Endothelial cell of umbilical vein (primary cell): ENCODE results near the gene SEZ6L. TPM values are rescaled to one million over a fixed set of nuclear protein-coding genes. Genes with fewer than 3 reads are reported as not detected.

Source experiments
- BruUV-seq: library from RNA; stranded (reverse); fragments of 400-500 nt; replicated peaks from 2 replicates; lab custom pipeline; 2021; lab: Mats Ljungman, UMichigan
- CTCF ChIA-PET: fragments of 300-600, 350-600 bp; sonication (Branson Sonifier 250); formaldehyde crosslinking; loops from one replicate; lab custom pipeline; 2021; ENCODE audit warnings: antibody characterized with exemption, inconsistent platforms; lab: Charles Lee
- POLR2A ChIA-PET: fragments of 300-600, 350-600 bp; sonication (Branson Sonifier 250); formaldehyde crosslinking; loops from one replicate; lab custom pipeline; 2021; ENCODE audit warnings: antibody characterized with exemption, inconsistent platforms; lab: Charles Lee
- DNase-seq: peaks from one replicate; pipeline ENCODE4 v3.0.0-alpha.2; 2011; ENCODE audit warnings: low read depth, low spot score
- FAIRE-seq: peaks from 2 replicates; lab custom pipeline; 2011; peaks lifted over from hg19 to GRCh38; lab: Jason Lieb, UNC
- H2AFZ ChIP-seq: 2 replicates; pipeline ENCODE4 v1.6.0; 2012; ENCODE audit warnings: low read depth, low read length, control low read depth, inconsistent platforms
- H3K27ac ChIP-seq: 2 replicates; pipeline ENCODE4 v1.5.1; 2011; ENCODE audit warnings: low read depth, mild to moderate bottlenecking, control low read depth, low read length, moderate library complexity; ENCODE audit not compliant: insufficient read depth
- H3K27me3 ChIP-seq, 2 experiments: 2 replicates each; pipeline versions ENCODE4 v1.6.0 to v1.6.1; 2011; ENCODE audit warnings: low read length in 2 of 2, mixed read lengths in 1 of 2; ENCODE audit not compliant: control insufficient read depth in 2 of 2, insufficient read depth in 2 of 2
- H3K36me3 ChIP-seq, 2 experiments: 2 replicates in 1 of 2; 3 replicates in 1 of 2; pipeline ENCODE4 v1.5.1; 2011; ENCODE audit warnings: low read length in 2 of 2, mild to moderate bottlenecking in 1 of 2, moderate library complexity in 1 of 2; ENCODE audit not compliant: control insufficient read depth in 2 of 2, insufficient read depth in 2 of 2; ENCODE audit errors: extremely low read depth in 1 of 2
- H3K4me1 ChIP-seq: 3 replicates; pipeline ENCODE4 v1.5.1; 2011; ENCODE audit warnings: mild to moderate bottlenecking, low read length; ENCODE audit not compliant: control insufficient read depth, insufficient read depth; ENCODE audit errors: extremely low read depth
- H3K4me2 ChIP-seq: 2 replicates; pipeline ENCODE4 v1.6.1; 2011; ENCODE audit warnings: low read length, control low read depth, mixed read lengths; ENCODE audit not compliant: insufficient read depth
- H3K4me3 ChIP-seq, 3 experiments: fragments of 200-600 bp in 1 of 3; sonication (generic), shearing (Covaris generic) in 1 of 3; replicated peaks in 1 of 3; 2 replicates each; pipeline ENCODE4 v1.5.1; 2011 to 2016; ENCODE audit warnings: control low read depth in 3 of 3, low read length in 3 of 3, mild to moderate bottlenecking in 2 of 3, inconsistent platforms in 1 of 3, low read depth in 1 of 3, moderate library complexity in 1 of 3; ENCODE audit not compliant: insufficient read depth in 1 of 3
- H3K79me2 ChIP-seq: 2 replicates; pipeline ENCODE4 v1.6.0; 2012; ENCODE audit warnings: low read length, inconsistent platforms; ENCODE audit not compliant: control insufficient read depth, insufficient read depth
- H3K9ac ChIP-seq: replicated peaks from 2 replicates; pipeline ENCODE3; 2011; ENCODE audit warnings: low read length, control low read depth; ENCODE audit not compliant: insufficient read depth; ENCODE audit errors: extremely low read depth
- H3K9me1 ChIP-seq: replicated peaks from 3 replicates; pipeline ENCODE4 v1.6.0; 2011; ENCODE audit warnings: mild to moderate bottlenecking, low read length; ENCODE audit not compliant: control insufficient read depth, insufficient read depth; ENCODE audit errors: extremely low read depth
- H3K9me3 ChIP-seq: replicated peaks from 2 replicates; pipeline ENCODE4 v1.5.1; 2012; ENCODE audit warnings: low read length, inconsistent platforms; ENCODE audit not compliant: control insufficient read depth, insufficient read depth
- H4K20me1 ChIP-seq: replicated peaks from 2 replicates; pipeline ENCODE3; 2011; ENCODE audit warnings: mild to moderate bottlenecking, low read length; ENCODE audit not compliant: control insufficient read depth, insufficient read depth; ENCODE audit errors: extremely low read depth
- CTCF ChIP-seq, 2 donors: IDR thresholded peaks; 1 replicate in 1 of 2; 2 replicates in 1 of 2; pipeline ENCODE4 v1.5.1; 2011; ENCODE audit warnings: low read length in 2 of 2, mild to moderate bottlenecking in 2 of 2, moderate library complexity in 2 of 2, control low read depth in 1 of 2, inconsistent platforms in 1 of 2, low read depth in 1 of 2; ENCODE audit not compliant: insufficient read depth in 1 of 2; ENCODE audit errors: extremely low read depth in 1 of 2
- EZH2 ChIP-seq: IDR thresholded peaks from 2 replicates; pipeline ENCODE4 v1.6.1; 2012; ENCODE audit warnings: borderline replicate concordance, low read depth, mild to moderate bottlenecking, moderate library complexity, low read length, inconsistent platforms; ENCODE audit not compliant: severe bottlenecking
- FOS ChIP-seq: IDR thresholded peaks from 2 replicates; pipeline ENCODE4 v1.6.1; 2011; ENCODE audit warnings: mild to moderate bottlenecking, low read length, moderate library complexity, borderline replicate concordance; ENCODE audit not compliant: insufficient read depth
- GATA2 ChIP-seq: IDR thresholded peaks from 2 replicates; pipeline ENCODE4 v1.7.0; 2011; ENCODE audit warnings: low read depth, mild to moderate bottlenecking, moderate library complexity, mixed read lengths, low read length; ENCODE audit not compliant: insufficient read length, insufficient read depth
- JUN ChIP-seq: IDR thresholded peaks from 2 replicates; pipeline ENCODE4 v1.6.1; 2011; ENCODE audit warnings: borderline replicate concordance, low read depth; ENCODE audit not compliant: insufficient read length, insufficient read depth
- MYC ChIP-seq: IDR thresholded peaks from one replicate; pipeline ENCODE4 v1.6.1; 2011; ENCODE audit warnings: mild to moderate bottlenecking, low read depth, low read length
- POLR2A ChIP-seq: IDR thresholded peaks from 2 replicates; pipeline ENCODE4 v1.6.1; 2012; ENCODE audit warnings: low read depth, mild to moderate bottlenecking, control low read depth, low read length
- POLR2AphosphoS5 ChIP-seq: IDR thresholded peaks from 2 replicates; pipeline ENCODE4 v1.6.1; 2012; ENCODE audit warnings: low read depth, mild to moderate bottlenecking, control low read depth, low read length, moderate library complexity; ENCODE audit not compliant: insufficient read depth
- dilution Hi-C: fragments of 300-500 bp; cut with MboI; formaldehyde crosslinking; loops from one replicate; pipeline ENCODE4 v1.15.0; 2019; ENCODE audit warnings: low sequenced_read_pairs; ENCODE audit not compliant: extremely low pct_ligation_motif_present
- intact Hi-C: fragments of 100-400 bp; cut with micrococcal nuclease; formaldehyde crosslinking; loops from one replicate; pipeline ENCODE4 v1.10.0; 2022
- polyA plus RNA-seq, 4 experiments: library from polyadenylated mRNA; depleted of rRNA in 3 of 4; stranded (reverse) in 3 of 4; unstranded in 1 of 4; fragments of >200 nt; gene quantifications; 2 replicates each; pipeline versions ENCODE4 v1.2.1 to v1.2.3, GENCODE V29; 2011 to 2012; ENCODE audit warnings: missing spikeins in 1 of 4
- total RNA-seq: library from RNA; stranded (reverse); gene quantifications from 2 replicates; pipeline ENCODE4 v1.2.3, GENCODE V29; 2021
- TF ChIP-seq, protein P1 (sequence below): IDR thresholded peaks from 2 replicates; pipeline ENCODE4 v1.6.1; 2011; ENCODE audit not compliant: insufficient read depth, insufficient read length

Gene SEZ6L
- total and polyA plus RNA-seq, 2 donors (not counting 3 experiments of a cell fraction or from before 2014, with no cell fraction given): not detected

- no peak for FAIRE-seq
- TF ChIP-seq GATA2: no peak
- TF ChIP-seq, protein P1, sequence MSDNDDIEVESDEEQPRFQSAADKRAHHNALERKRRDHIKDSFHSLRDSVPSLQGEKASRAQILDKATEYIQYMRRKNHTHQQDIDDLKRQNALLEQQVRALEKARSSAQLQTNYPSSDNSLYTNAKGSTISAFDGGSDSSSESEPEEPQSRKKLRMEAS: no peak
- no peak for TF ChIP-seq POLR2A
- no peak for TF ChIP-seq JUN
- TF ChIP-seq EZH2: no peak
- no peak for TF ChIP-seq CTCF (IDR thresholded peaks at IDR 0.05; ENCODE audit: extremely low read depth in 1 of 2, insufficient read depth in 1 of 2, low read depth in 1 of 2, low read length in 2 of 2)
- TF ChIP-seq FOS: no peak
- TF ChIP-seq MYC: no peak
- no peak for TF ChIP-seq POLR2AphosphoS5
Measured at GRCh38 chr22:26314656-26315055, 145.4 kb downstream of the SEZ6L start.

More at GRCh38 chr22:26314656-26315055, 145.4 kb downstream of the SEZ6L start:
- Histone ChIP-seq H3K27ac (no peak overlapping the region), H3K79me2 (no peaks in the 10 kb centered on the region), H3K36me3 (no peaks in the 10 kb centered on the region), H3K4me3 (no peak overlapping the region), H2AFZ (no peak overlapping the region), H3K9me1 (no peaks in the 10 kb centered on the region), H3K4me2 (no peak overlapping the region), H4K20me1 (no peaks in the 10 kb centered on the region), H3K9ac (no peak overlapping the region), H3K27me3 (no peaks in the 10 kb centered on the region), H3K9me3 (no peaks in the 10 kb centered on the region), H3K4me1 (no peaks in the 10 kb centered on the region)
- ChIA-PET CTCF (no interaction called here), POLR2A (no interaction called here)
- dilution Hi-C loops: no loop called here
- intact Hi-C loops: no loop called here
- no peak for DNase-seq
- BruUV-seq: no TSS peak
